SK-N-MC (cell line): ENCODE data around the gene DIP2C.

Experiments used
- EZH2 ChIP-seq: fragments of 200-600 bp; sonication (generic); IDR thresholded peaks from one replicate; pipeline ENCODE4 v1.6.1; 2017; ENCODE audit warnings: antibody characterized with exemption
- FOXP2 ChIP-seq: optimal IDR thresholded peaks from 2 replicates; pipeline ENCODE3; 2011; ENCODE audit warnings: mild to moderate bottlenecking, moderate library complexity; ENCODE audit not compliant: insufficient read depth; ENCODE audit errors: extremely low read length, control extremely low read depth
- POLR2AphosphoS5 ChIP-seq: IDR thresholded peaks from 2 replicates; pipeline ENCODE4 v1.6.1; 2012; ENCODE audit warnings: mild to moderate bottlenecking, low read depth, low read length, borderline replicate concordance

- TF ChIP-seq POLR2AphosphoS5 (no peak), EZH2 (no peak), FOXP2 (no peak)
Observed at GRCh38 chr10:360653-361052, 328.8 kb downstream of the DIP2C start.
